Panc1 (cell line): ENCODE data around the gene ITGAV. TPM values are rescaled to one million over a fixed set of nuclear protein-coding genes. Genes with fewer than 3 reads are reported as not detected.

ENCODE experiments used
- ATAC-seq: fragments of 200-7000 bp; cut with Tn5 transposase; 2 replicates; pipeline ENCODE4 v1.9.1; 2020; ENCODE audit warnings: mild to moderate bottlenecking, moderate library complexity
- BruUV-seq: library from RNA; stranded (reverse); fragments of 400-500 nt; replicated peaks from 2 replicates; lab custom pipeline; 2021; lab: Mats Ljungman, UMichigan
- CTCF ChIA-PET: fragments of 300-600 bp; sonication (Branson Sonifier 250); formaldehyde crosslinking; loops from one replicate; lab custom pipeline; 2022; ENCODE audit warnings: antibody characterized with exemption; lab: Charles Lee
- POLR2A ChIA-PET: fragments of 300-600 bp; sonication (Branson Sonifier 250); formaldehyde crosslinking; loops from one replicate; lab custom pipeline; 2022; ENCODE audit warnings: antibody characterized with exemption; lab: Charles Lee
- DNase-seq: peaks from one replicate; pipeline ENCODE4 v3.0.0-alpha.2; 2010; ENCODE audit warnings: low read depth, low spot score
- H3K27ac ChIP-seq: 2 replicates; pipeline ENCODE4 v1.5.1; 2011; ENCODE audit warnings: mild to moderate bottlenecking, low read length, inconsistent platforms
- H3K27me3 ChIP-seq: fragments of 200-500 bp; sonication (Bioruptor generic); 2 replicates; pipeline ENCODE4 v1.6.0; 2014; ENCODE audit warnings: low read length, inconsistent platforms; ENCODE audit not compliant: control insufficient read depth, insufficient read depth
- H3K36me3 ChIP-seq: fragments of 200-500 bp; sonication (Bioruptor generic); 2 replicates; pipeline ENCODE4 v1.5.1; 2014; ENCODE audit warnings: inconsistent platforms, mild to moderate bottlenecking, low read length, moderate library complexity; ENCODE audit not compliant: control insufficient read depth, insufficient read depth
- H3K4me1 ChIP-seq: 2 replicates; pipeline ENCODE4 v1.5.1; 2011; ENCODE audit warnings: inconsistent platforms, mild to moderate bottlenecking, low read length, moderate library complexity; ENCODE audit not compliant: control insufficient read depth, insufficient read depth
- H3K4me3 ChIP-seq, 2 experiments: 2 replicates each; pipeline ENCODE4 v1.5.1; 2011 to 2012; ENCODE audit warnings: low read depth in 2 of 2, low read length in 2 of 2, mild to moderate bottlenecking in 2 of 2, inconsistent platforms in 1 of 2, moderate library complexity in 1 of 2
- H3K9me3 ChIP-seq: fragments of 200-500 bp; sonication (Bioruptor generic); 2 replicates; pipeline ENCODE4 v1.5.1; 2014; ENCODE audit warnings: low read depth, mild to moderate bottlenecking, inconsistent platforms, low read length, moderate library complexity; ENCODE audit not compliant: control insufficient read depth, insufficient read depth
- CTCF ChIP-seq: fragments of 450-650 bp; IDR thresholded peaks from 2 replicates; pipeline ENCODE4 v1.5.1; 2017; ENCODE audit warnings: mild to moderate bottlenecking
- POLR2AphosphoS5 ChIP-seq: IDR thresholded peaks from 2 replicates; pipeline ENCODE4 v1.6.1; 2012; ENCODE audit warnings: mild to moderate bottlenecking, low read depth, low read length, moderate library complexity
- REST ChIP-seq, 2 experiments: IDR thresholded peaks; 2 replicates each; pipeline ENCODE4 v1.6.1; 2011 to 2012; ENCODE audit warnings: low read depth in 2 of 2, control low read depth in 1 of 2, low read length in 1 of 2, mild to moderate bottlenecking in 1 of 2, moderate library complexity in 1 of 2; ENCODE audit not compliant: insufficient read depth in 1 of 2
- SIN3A ChIP-seq: IDR thresholded peaks from 2 replicates; pipeline ENCODE4 v1.6.1; 2012; ENCODE audit warnings: low read depth, mild to moderate bottlenecking, low read length, moderate library complexity, borderline replicate concordance; ENCODE audit not compliant: insufficient read depth
- TCF7L2 ChIP-seq: IDR thresholded peaks from 2 replicates; pipeline ENCODE4 v1.6.1; 2011; ENCODE audit warnings: mild to moderate bottlenecking, low read depth, low read length, inconsistent platforms
- in situ Hi-C: cut with HindIII; loops from 2 replicates; pipeline ENCODE4 v1.10.0; 2016; ENCODE audit warnings: low sequenced_read_pairs, low pct_unique_long_range_greater_than_20kb
- intact Hi-C: fragments of 100-400 bp; cut with micrococcal nuclease; formaldehyde crosslinking; loops from one replicate; pipeline ENCODE4 v1.10.0; 2022; ENCODE audit not compliant: unreplicated experiment
- total RNA-seq: library from RNA; stranded (reverse); gene quantifications from one replicate; pipeline ENCODE4 v1.2.1, GENCODE V29; 2021; ENCODE audit not compliant: unreplicated experiment

Gene ITGAV
- total RNA-seq, 1 experiment from 2014 or later, result 218 TPM

- Histone ChIP-seq H3K27ac (no peak overlapping the region), H3K4me3 (no peak overlapping the region), H3K27me3 (no peaks in the 10 kb centered on the region), H3K36me3 (peaks cover 23% of the 10 kb centered on the region), H3K4me1 (peaks cover 4% of the 10 kb centered on the region; the same call in 1 of the 2 replicates), H3K9me3 (no peaks in the 10 kb centered on the region)
- in situ Hi-C loops (no loop called here), intact Hi-C loops (no loop called here)
- TF ChIP-seq CTCF, result no peak
- no peak for TF ChIP-seq POLR2AphosphoS5
- no peak for TF ChIP-seq REST (IDR thresholded peaks at IDR 0.05; ENCODE audit: insufficient read depth in 1 of 2, low read depth in 2 of 2, low read length in 1 of 2)
- TF ChIP-seq TCF7L2, result no peak
- TF ChIP-seq SIN3A, result no peak
- ChIA-PET CTCF (interaction anchor here (0.6 kb wide), 1 partner anchor 47 kb away, joined by 3 read pairs; no protein-coding TSS in a partner anchor), POLR2A (no interaction called here)
- BruUV-seq, result no TSS peak
- DNase-seq, result no peak
- no peak for ATAC-seq
These were observed 56.1 kb downstream of the ITGAV start for GRCh38 chr2:186645999-186646398.

GRCh38 chr2:186648130-186648529 lies 58.3 kb downstream of the ITGAV start:
- Histone ChIP-seq H3K36me3 (peaks cover 17% of the 10 kb centered on the region; the same call in 1 of the 2 replicates), H3K27ac (no peak overlapping the region), H3K4me3 (no peak overlapping the region), H3K4me1 (no peaks in the 10 kb centered on the region), H3K9me3 (no peaks in the 10 kb centered on the region), H3K27me3 (no peaks in the 10 kb centered on the region)
- no peak for TF ChIP-seq SIN3A
- TF ChIP-seq POLR2AphosphoS5, result no peak
- no peak for TF ChIP-seq TCF7L2
- TF ChIP-seq REST (IDR thresholded peaks at IDR 0.05; ENCODE audit: insufficient read depth in 1 of 2, low read depth in 2 of 2, low read length in 1 of 2), result no peak
- TF ChIP-seq CTCF, result no peak
- DNase-seq, result no peak
- in situ Hi-C loops, result no loop called here
- intact Hi-C loops, result no loop called here
- CTCF ChIA-PET, result no interaction called here
- no peak for ATAC-seq
- POLR2A ChIA-PET, result no interaction called here
- BruUV-seq, result no TSS peak
